Natural killer cell treated with Interleukin-12 subunit alpha and Interleukin-12 subunit beta and Interleukin-15 and Interleukin-18, amount 100 ng/mL, for 72 hours (primary cell): Measurements from ENCODE around the gene SERPINB7. TPM values are rescaled to one million over a fixed set of nuclear protein-coding genes. Genes with fewer than 3 reads are reported as not detected.
"Not testable (repeated sequence)": the region's sequence is repeated elsewhere in the genome, so short reads cannot be mapped to it uniquely, and the experiment has no call there.

Source experiments
- ATAC-seq, 2 donors: fragments of 150-1000 bp; cut with Tn5 transposase in 1 of 2; sonication (Bioruptor Pico), chemical (Tn5 transposase) in 1 of 2; 2 replicates each; pipeline ENCODE4 v1.10.0; 2021
- DNase-seq: peaks from one replicate; pipeline ENCODE4 v3.0.0; 2022; ENCODE audit warnings: low spot score
- H3K27ac Mint-ChIP-seq, 2 donors: 1 replicate in 1 of 2; 2 replicates in 1 of 2; pipeline ENCODE4 v1.8.0; 2022; ENCODE audit warnings: mixed read lengths in 2 of 2, mild to moderate bottlenecking in 1 of 2, moderate library complexity in 1 of 2
- H3K27me3 Mint-ChIP-seq, 2 donors: 1 replicate in 1 of 2; 2 replicates in 1 of 2; pipeline ENCODE4 v1.8.0; 2022; ENCODE audit warnings: mixed read lengths in 2 of 2
- H3K36me3 Mint-ChIP-seq: one replicate; pipeline ENCODE4 v1.8.0; 2022; ENCODE audit warnings: mixed read lengths
- H3K4me1 Mint-ChIP-seq, 2 donors: 1 replicate in 1 of 2; 2 replicates in 1 of 2; pipeline ENCODE4 v1.8.0; 2022; ENCODE audit warnings: low read depth in 2 of 2, mixed read lengths in 2 of 2, mild to moderate bottlenecking in 1 of 2
- H3K4me3 Mint-ChIP-seq: one replicate; pipeline ENCODE4 v1.8.0; 2022; ENCODE audit warnings: mixed read lengths
- H3K9me3 Mint-ChIP-seq: 2 replicates; pipeline ENCODE4 v1.8.0; 2022; ENCODE audit warnings: mixed read lengths
- total RNA-seq, 2 donors: library from RNA; stranded (reverse); gene quantifications; one replicate each; pipeline ENCODE4 v1.2.3, GENCODE V29; 2022

SERPINB7 gene, protein sequence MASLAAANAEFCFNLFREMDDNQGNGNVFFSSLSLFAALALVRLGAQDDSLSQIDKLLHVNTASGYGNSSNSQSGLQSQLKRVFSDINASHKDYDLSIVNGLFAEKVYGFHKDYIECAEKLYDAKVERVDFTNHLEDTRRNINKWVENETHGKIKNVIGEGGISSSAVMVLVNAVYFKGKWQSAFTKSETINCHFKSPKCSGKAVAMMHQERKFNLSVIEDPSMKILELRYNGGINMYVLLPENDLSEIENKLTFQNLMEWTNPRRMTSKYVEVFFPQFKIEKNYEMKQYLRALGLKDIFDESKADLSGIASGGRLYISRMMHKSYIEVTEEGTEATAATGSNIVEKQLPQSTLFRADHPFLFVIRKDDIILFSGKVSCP
- not detected for total RNA-seq

GRCh38 chr18:63775166-63775730 lies at the start of gene SERPINB7:
Gene SERPINB7, plus strand, starts transcription at chr18:63775418. Its CDS starts 6,955 bp downstream, at chr18:63782373.
- ATAC-seq (no peak), DNase-seq (no peak)
- no peaks in the 10 kb centered on the region for H3K4me1 Mint-ChIP-seq
- no peaks in the 10 kb centered on the region for H3K36me3 Mint-ChIP-seq
- H3K9me3 Mint-ChIP-seq, result no peaks in the 10 kb centered on the region
- no peak within 1 kb of the TSS for H3K27ac Mint-ChIP-seq
- H3K27me3 Mint-ChIP-seq, result peaks cover 25 to 35% of the 10 kb centered on the region in 2 donors
- H3K4me3 Mint-ChIP-seq, result no peak within 1 kb of the TSS

DNA sequence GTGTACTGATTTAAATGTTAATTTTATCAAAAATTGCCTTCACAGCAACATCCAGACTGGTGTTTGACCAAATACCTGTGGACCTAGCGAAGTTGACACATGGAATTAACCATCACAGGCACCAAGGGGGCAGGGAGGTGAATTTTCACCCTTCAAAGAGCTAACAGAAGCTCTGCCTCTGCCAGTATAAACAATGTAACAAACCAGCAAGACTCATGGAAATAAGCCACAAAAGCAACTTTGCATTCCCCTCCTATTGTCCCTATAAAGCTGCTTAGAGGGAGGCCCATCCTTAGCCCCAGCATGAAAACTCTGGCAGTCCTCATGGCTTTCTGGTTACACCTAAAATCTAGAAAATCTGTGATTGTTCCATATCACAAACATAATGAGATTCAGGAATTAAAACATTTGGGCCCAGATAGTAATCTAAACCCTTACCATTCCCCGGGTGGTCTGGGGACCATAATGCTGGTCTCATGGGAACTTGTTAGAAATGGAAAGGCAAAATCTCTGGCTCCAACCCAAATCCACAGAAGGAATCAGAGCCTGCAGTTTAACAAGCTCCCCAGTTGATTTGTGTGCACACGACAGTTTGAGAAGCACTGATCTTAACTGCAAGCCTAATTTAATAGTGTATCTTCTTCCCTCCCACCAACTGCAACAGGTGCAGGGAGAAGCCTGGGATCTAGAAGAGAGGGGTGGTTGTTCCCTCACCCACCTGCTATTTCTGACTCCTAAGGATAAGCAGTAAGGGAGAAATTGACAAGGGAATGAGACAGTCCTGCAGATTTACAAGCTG lies 49.3 kb upstream of the SERPINB7 start:
- Mint-ChIP-seq H3K27me3 (peaks cover 6% of the 10 kb centered on the region in 2 donors), H3K9me3 (no peaks in the 10 kb centered on the region), H3K36me3 (no peaks in the 10 kb centered on the region), H3K4me3 (no peak overlapping the region), H3K4me1 (no peaks in the 10 kb centered on the region), H3K27ac (no peak overlapping the region)
- ATAC-seq (no peak), DNase-seq (no peak)

GRCh38 chr18:63730773-63731172 lies 44.4 kb upstream of the SERPINB7 start:
- H3K4me3 Mint-ChIP-seq, result no peak overlapping the region

GRCh38 chr18:63731215-63731614 lies 44.0 kb upstream of the SERPINB7 start:
- DNase-seq (no peak), ATAC-seq (no peak)
- Mint-ChIP-seq H3K27me3 (peaks cover 11 to 14% of the 10 kb centered on the region in 2 donors), H3K4me1 (no peaks in the 10 kb centered on the region), H3K9me3 (peaks cover 4% of the 10 kb centered on the region), H3K4me3 (no peak overlapping the region), H3K36me3 (no peaks in the 10 kb centered on the region), H3K27ac (no peak overlapping the region)

More at GRCh38 chr18:63730773-63731172, 44.4 kb upstream of the SERPINB7 start:
- Mint-ChIP-seq H3K36me3 (no peaks in the 10 kb centered on the region), H3K4me1 (no peaks in the 10 kb centered on the region), H3K27ac (no peak overlapping the region), H3K27me3 (peaks cover 11 to 14% of the 10 kb centered on the region in 2 donors), H3K9me3 (peaks cover 4% of the 10 kb centered on the region)
- DNase-seq, result no peak
- no peak for ATAC-seq

- H3K9me3 Mint-ChIP-seq, result peaks cover 2% of the 10 kb centered on the region
- H3K4me1 Mint-ChIP-seq, result no peaks in the 10 kb centered on the region
- ATAC-seq, result no peak
- no peaks in the 10 kb centered on the region for H3K36me3 Mint-ChIP-seq
- H3K4me3 Mint-ChIP-seq, result no peak overlapping the region
- H3K27ac Mint-ChIP-seq, result no peak overlapping the region
- no peak for DNase-seq
- peaks cover 8 to 11% of the 10 kb centered on the region in 2 donors for H3K27me3 Mint-ChIP-seq
These were observed 38.3 kb upstream of the SERPINB7 start for GRCh38 chr18:63736876-63737275.

GRCh38 chr18:63741769-63742168 lies 33.4 kb upstream of the SERPINB7 start:
- DNase-seq (no peak), ATAC-seq (no peak)
- Mint-ChIP-seq H3K4me3 (no peak overlapping the region), H3K27ac (no peak overlapping the region), H3K27me3 (peaks cover 0 to 8% of the 10 kb centered on the region in 2 donors), H3K4me1 (no peaks in the 10 kb centered on the region), H3K9me3 (no peaks in the 10 kb centered on the region), H3K36me3 (no peaks in the 10 kb centered on the region)

GRCh38 chr18:63747006-63747405 lies 28.2 kb upstream of the SERPINB7 start:
- H3K36me3 Mint-ChIP-seq, result no peaks in the 10 kb centered on the region
- H3K4me3 Mint-ChIP-seq, result no peak overlapping the region
- no peaks in the 10 kb centered on the region for H3K9me3 Mint-ChIP-seq
- H3K27me3 Mint-ChIP-seq, result peaks cover 6 to 13% of the 10 kb centered on the region in 2 donors
- H3K27ac Mint-ChIP-seq, result no peak overlapping the region
- H3K4me1 Mint-ChIP-seq, result no peaks in the 10 kb centered on the region
- DNase-seq, result no peak
- ATAC-seq, result no peak

DNA sequence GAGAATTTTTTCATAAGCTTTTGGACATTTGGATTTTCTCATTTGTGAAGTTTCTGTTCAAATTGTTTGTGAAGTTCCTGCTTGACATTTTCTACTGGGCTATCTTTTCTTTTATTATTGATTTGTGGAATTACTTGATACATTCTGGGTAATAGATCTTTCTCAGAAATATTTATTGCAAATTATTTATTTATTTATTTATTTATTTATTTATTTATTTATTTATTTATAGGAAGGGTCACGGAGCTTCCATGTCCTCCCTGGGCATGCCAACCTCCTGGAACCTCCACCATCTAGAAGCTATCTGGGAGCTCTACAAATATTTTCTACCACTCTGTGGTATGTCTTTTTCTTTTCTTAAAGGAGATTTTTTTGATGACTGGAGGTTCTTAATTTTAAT lies 25.7 kb upstream of the SERPINB7 start:
- Mint-ChIP-seq H3K27me3 (peaks cover 3 to 13% of the 10 kb centered on the region in 2 donors), H3K27ac (no peak overlapping the region), H3K4me1 (no peaks in the 10 kb centered on the region), H3K36me3 (no peaks in the 10 kb centered on the region), H3K9me3 (no peaks in the 10 kb centered on the region), H3K4me3 (no peak overlapping the region)
- no peak for ATAC-seq
- DNase-seq, result no peak

- Mint-ChIP-seq H3K36me3 (no peaks in the 10 kb centered on the region), H3K9me3 (no peaks in the 10 kb centered on the region), H3K27ac (no peak overlapping the region), H3K4me1 (no peaks in the 10 kb centered on the region), H3K27me3 (peaks cover 3 to 13% of the 10 kb centered on the region in 2 donors), H3K4me3 (no peak overlapping the region)
- ATAC-seq, result no peak
- DNase-seq, result no peak
These were observed 22.6 kb upstream of the SERPINB7 start for GRCh38 chr18:63752636-63753035.

DNA sequence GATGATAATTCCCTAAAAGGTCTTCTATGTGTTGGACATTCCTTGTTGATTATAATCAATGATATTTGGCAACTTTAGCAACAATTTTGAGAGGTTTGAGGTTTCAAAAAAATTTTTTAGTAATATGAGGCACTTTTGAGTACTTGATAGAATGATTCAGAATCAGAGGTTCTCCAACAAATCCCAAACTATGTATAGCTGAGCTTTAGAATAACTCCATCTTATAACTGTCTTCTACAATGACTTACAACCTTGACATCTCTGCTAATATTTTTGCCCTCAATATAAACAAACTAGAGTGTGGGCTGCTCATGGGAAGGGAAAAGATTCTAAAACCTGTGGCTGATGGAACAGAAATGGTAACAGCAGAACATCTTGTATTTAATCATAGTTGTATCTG lies 21.5 kb upstream of the SERPINB7 start:
- H3K4me1 Mint-ChIP-seq, result no peaks in the 10 kb centered on the region
- H3K9me3 Mint-ChIP-seq, result peaks cover 2% of the 10 kb centered on the region
- no peak for DNase-seq
- no peaks in the 10 kb centered on the region for H3K36me3 Mint-ChIP-seq
- H3K27ac Mint-ChIP-seq, result no peak overlapping the region
- H3K4me3 Mint-ChIP-seq, result no peak overlapping the region
- H3K27me3 Mint-ChIP-seq, result peaks cover 2 to 13% of the 10 kb centered on the region in 2 donors
- no peak for ATAC-seq

DNA sequence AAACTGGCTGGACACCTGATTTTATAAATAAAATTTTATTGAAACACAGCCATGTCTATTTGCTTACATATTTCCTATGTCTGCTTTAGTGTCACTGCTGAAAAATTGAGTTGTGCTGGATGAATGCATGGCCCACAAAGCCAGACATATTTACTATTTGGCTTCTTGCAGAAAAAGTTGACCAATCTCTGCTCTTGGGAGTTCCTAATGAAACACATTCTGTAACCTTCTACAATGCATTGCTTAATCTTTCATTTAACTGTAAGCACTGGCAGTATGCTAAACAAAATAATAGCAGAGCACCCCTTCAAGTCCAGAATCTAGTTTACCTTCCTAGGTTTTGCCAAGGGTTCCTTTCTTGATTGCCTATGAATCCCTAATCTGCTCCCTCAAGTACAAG lies 17.7 kb upstream of the SERPINB7 start:
- Mint-ChIP-seq H3K36me3 (peaks cover 11% of the 10 kb centered on the region), H3K9me3 (peaks cover 12% of the 10 kb centered on the region), H3K27me3 (peaks cover 0 to 2% of the 10 kb centered on the region in 2 donors), H3K4me1 (no peaks in the 10 kb centered on the region), H3K4me3 (no peak overlapping the region), H3K27ac (no peak overlapping the region)
- no peak for DNase-seq
- no peak for ATAC-seq

- Mint-ChIP-seq H3K4me1 (no peaks in the 10 kb centered on the region), H3K36me3 (peaks cover 11% of the 10 kb centered on the region), H3K27me3 (peaks cover 0 to 2% of the 10 kb centered on the region in 2 donors), H3K4me3 (no peak overlapping the region), H3K9me3 (peaks cover 12% of the 10 kb centered on the region), H3K27ac (no peak overlapping the region)
- DNase-seq (no peak), ATAC-seq (no peak)
These were observed 16.5 kb upstream of the SERPINB7 start for GRCh38 chr18:63758615-63759240.

- H3K4me1 Mint-ChIP-seq, ATAC-seq, H3K4me3 Mint-ChIP-seq, H3K27me3 Mint-ChIP-seq, DNase-seq, H3K27ac Mint-ChIP-seq: not testable (repeated sequence)
- peaks cover 11% of the 10 kb centered on the region for H3K36me3 Mint-ChIP-seq
- H3K9me3 Mint-ChIP-seq, result peaks cover 12% of the 10 kb centered on the region
These were observed 15.4 kb upstream of the SERPINB7 start for GRCh38 chr18:63759786-63760185.
